Psoas muscle (tissue), 8 donors: ENCODE measurements around the gene PAFAH2. TPM values are rescaled to one million over a fixed set of nuclear protein-coding genes. Genes with fewer than 3 reads are reported as not detected.

Experiments used
- ATAC-seq, 4 donors: fragments of 200-7000 bp; cut with Tn5 transposase; one replicate each; pipeline ENCODE4 v1.9.1; 2020; ENCODE audit warnings: moderate library complexity in 3 of 4, mild to moderate bottlenecking in 2 of 4
- DNase-seq, 2 donors: peaks; one replicate each; pipeline ENCODE4 v3.0.0-alpha.2; 2020
- H3K27ac ChIP-seq: fragments of 200-600 bp; one replicate; pipeline ENCODE4 v1.8.0; 2022
- H3K27me3 ChIP-seq, 3 donors: fragments of 200-600 bp in 1 of 3; one replicate each; pipeline versions ENCODE4 v1.6.1 to v1.8.0; 2013 to 2022; ENCODE audit warnings: low read length in 2 of 3, mild to moderate bottlenecking in 2 of 3, moderate library complexity in 1 of 3; ENCODE audit not compliant: insufficient read depth in 3 of 3
- H3K36me3 ChIP-seq, 2 donors: fragments of 200-600 bp in 1 of 2; one replicate each; pipeline versions ENCODE4 v1.6.1 to v1.8.0; 2013 to 2022; ENCODE audit warnings: low read depth in 1 of 2, mild to moderate bottlenecking in 1 of 2, moderate library complexity in 1 of 2; ENCODE audit not compliant: insufficient read depth in 1 of 2
- H3K4me1 ChIP-seq: fragments of 200-600 bp; one replicate; pipeline ENCODE4 v1.8.0; 2022
- H3K4me3 ChIP-seq: fragments of 200-600 bp; one replicate; pipeline ENCODE4 v1.8.0; 2022; ENCODE audit warnings: mild to moderate bottlenecking
- H3K9me3 ChIP-seq: fragments of 200-600 bp; one replicate; pipeline ENCODE4 v1.8.0; 2022
- CTCF ChIP-seq: fragments of 200-600 bp; IDR thresholded peaks from one replicate; pipeline ENCODE4 v1.8.0; 2022; ENCODE audit warnings: antibody characterized with exemption
- WGBS, 3 donors: extraction: QIAGEN DNeasy Blood & Tissue Kit; methylation state at CpG; one replicate each; pipeline versions ENCODE4 v1.1.6 to v1.1.7; 2013; 5-methylcytosine and 5-hydroxymethylcytosine counted together
- intact Hi-C, 2 donors: fragments of 100-400 bp; cut with DNase I; formaldehyde crosslinking; loops; one replicate each; pipeline versions ENCODE4 v1.11.0 to v1.14.2; 2022
- polyA plus RNA-seq, 3 donors: library from polyadenylated mRNA; stranded (reverse); fragments of 200-250 nt; gene quantifications; one replicate each; pipeline ENCODE4 v1.2.3, GENCODE V29; 2013
- total RNA-seq, 4 donors: library from RNA; stranded (reverse); fragmentation: NEBNext Ultra II Directional in 2 of 4; extraction: Animal tissue kit (Norgen Biotek cat#: 25700) in 2 of 4; gene quantifications; one replicate each; pipeline versions ENCODE4 v1.2.1 to v1.2.4, GENCODE V29; 2021 to 2023
- donor health status: healthy with polysubstance abuse.
- donor health status: DM: no; HTN: no; CAD: no; lungs with moderate emphysema.
- donor health status: Bipolar disorder and iron deficiency.
- donor health status: healthy.
- donor health status: DM: yes; HTN: yes; CAD: no.
- donor health status: DM: no; HTN: no; CAD: no.
- donor health status: DM: no; HTN: no; CAD: no.
- donor health status: DM: yes; HTN: yes; CAD: no.

The PAFAH2 gene
- total and polyA plus RNA-seq, 7 donors: 5.1 to 30.1 (median 11.3) TPM

- intact Hi-C loops: no loop called here
- H3K9me3 ChIP-seq: no peaks in the 10 kb centered on the region
- H3K4me3 ChIP-seq: no peak overlapping the region
- no peaks in the 10 kb centered on the region for H3K36me3 ChIP-seq
- H3K4me1 ChIP-seq: no peaks in the 10 kb centered on the region
- H3K27me3 ChIP-seq: no peaks in the 10 kb centered on the region
- no peak for DNase-seq
- no peak overlapping the region for H3K27ac ChIP-seq
- 72 to 81% (median 77%) methylated on average over 5 of the region's 5 CpGs for WGBS, 3 donors
- no peak for ATAC-seq
- TF ChIP-seq CTCF: no peak
Observed at GRCh38 chr1:25932321-25932720, 65.5 kb downstream of the PAFAH2 start.

- TF ChIP-seq CTCF: no peak
- 83 to 87% (median 86%) methylated on average over 7 of the region's 7 CpGs for WGBS, 3 donors
- H3K4me1 ChIP-seq: no peaks in the 10 kb centered on the region
- H3K27ac ChIP-seq: no peak overlapping the region
- DNase-seq: no peak
- no peak for ATAC-seq
- no peaks in the 10 kb centered on the region for H3K9me3 ChIP-seq
- H3K36me3 ChIP-seq: no peaks in the 10 kb centered on the region
- no peak overlapping the region for H3K4me3 ChIP-seq
- H3K27me3 ChIP-seq: peaks cover 0 to 10% (median 0%) of the 10 kb centered on the region in 3 donors
- intact Hi-C loops: no loop called here
Observed at GRCh38 chr1:25929016-25929415, 68.8 kb downstream of the PAFAH2 start.

GRCh38 chr1:25927521-25928265 is 70.2 kb downstream of the PAFAH2 start:
- Histone ChIP-seq H3K4me3 (no peak overlapping the region), H3K9me3 (no peaks in the 10 kb centered on the region), H3K27me3 (peaks cover 0 to 21% (median 0%) of the 10 kb centered on the region in 3 donors), H3K36me3 (no peaks in the 10 kb centered on the region), H3K4me1 (peaks cover 6% of the 10 kb centered on the region), H3K27ac (no peak overlapping the region)
- 93 to 94% (median 93%) methylated on average over 5 of the region's 5 CpGs for WGBS, 3 donors
- no peak for TF ChIP-seq CTCF
- intact Hi-C loops: no loop called here
- no peak for ATAC-seq
- no peak for DNase-seq

GRCh38 chr1:25926731-25927496 is 70.9 kb downstream of the PAFAH2 start:
- no peak for ATAC-seq
- 40 to 49% (median 42%) methylated on average over 13 of the region's 13 CpGs for WGBS, 3 donors
- DNase-seq: no peak
- H3K36me3 ChIP-seq: no peaks in the 10 kb centered on the region
- H3K4me1 ChIP-seq: peaks cover 6% of the 10 kb centered on the region
- peaks cover 0 to 26% (median 0%) of the 10 kb centered on the region in 3 donors for H3K27me3 ChIP-seq
- H3K9me3 ChIP-seq: no peaks in the 10 kb centered on the region
- TF ChIP-seq CTCF: no peak
- H3K27ac ChIP-seq: no peak overlapping the region
- H3K4me3 ChIP-seq: no peak overlapping the region
- intact Hi-C loops: no loop called here
